H9 (cell line): ENCODE measurements around the gene AASDH. TPM values are rescaled to one million over a fixed set of nuclear protein-coding genes. Genes with fewer than 3 reads are reported as not detected.

Source experiments
- DNase-seq: peaks from one replicate; pipeline ENCODE4 v3.0.0-alpha.2; 2017
- H2AFZ ChIP-seq: one replicate; pipeline ENCODE4 v1.6.1; 2013; ENCODE audit warnings: mild to moderate bottlenecking, low read length, control low read depth, moderate library complexity
- H2AK5ac ChIP-seq: 2 replicates; pipeline ENCODE4 v1.6.1; 2013; ENCODE audit warnings: low read length, control low read depth, mixed read lengths; ENCODE audit not compliant: insufficient read length
- H2BK120ac ChIP-seq: one replicate; pipeline ENCODE4 v1.6.1; 2013; ENCODE audit warnings: low read depth, mild to moderate bottlenecking, low read length, control low read depth, inconsistent platforms; ENCODE audit not compliant: poor library complexity, severe bottlenecking
- H2BK12ac ChIP-seq: 2 replicates; pipeline ENCODE4 v1.6.1; 2013; ENCODE audit warnings: low read length, control low read depth, mixed read lengths, low read depth; ENCODE audit not compliant: insufficient read length
- H2BK15ac ChIP-seq: 2 replicates; pipeline ENCODE4 v1.6.1; 2013; ENCODE audit warnings: low read depth, low read length, control low read depth
- H2BK20ac ChIP-seq: one replicate; pipeline ENCODE4 v1.6.1; 2013; ENCODE audit warnings: low read depth, mild to moderate bottlenecking, low read length, control low read depth, inconsistent platforms; ENCODE audit not compliant: poor library complexity, severe bottlenecking
- H2BK5ac ChIP-seq: 2 replicates; pipeline ENCODE4 v1.6.1; 2013; ENCODE audit warnings: low read length, control low read depth, mixed read lengths; ENCODE audit not compliant: insufficient read length
- H3K14ac ChIP-seq: 2 replicates; pipeline ENCODE4 v1.6.1; 2013; ENCODE audit warnings: low read length, control low read depth; ENCODE audit not compliant: insufficient read depth
- H3K18ac ChIP-seq: 2 replicates; pipeline ENCODE4 v1.6.1; 2013; ENCODE audit warnings: low read depth, mild to moderate bottlenecking, mixed read lengths, low read length, control low read depth; ENCODE audit not compliant: insufficient read length
- H3K23ac ChIP-seq: 2 replicates; pipeline ENCODE4 v1.6.1; 2013; ENCODE audit warnings: low read length, control low read depth, mixed read lengths, low read depth; ENCODE audit not compliant: insufficient read length
- H3K23me2 ChIP-seq: 2 replicates; pipeline ENCODE4 v1.6.1; 2013; ENCODE audit warnings: low read depth, mild to moderate bottlenecking, mixed read lengths, low read length, control low read depth; ENCODE audit not compliant: insufficient read length, poor library complexity, severe bottlenecking
- H3K27ac ChIP-seq: 2 replicates; pipeline ENCODE4 v1.5.1; 2013; ENCODE audit warnings: low read length, control low read depth, mixed read lengths, low read depth; ENCODE audit not compliant: insufficient read length
- H3K27me3 ChIP-seq: 2 replicates; pipeline ENCODE4 v1.6.1; 2013; ENCODE audit warnings: low read length, control low read depth, inconsistent platforms; ENCODE audit not compliant: insufficient read depth
- H3K4ac ChIP-seq: 2 replicates; pipeline ENCODE4 v1.6.1; 2013; ENCODE audit warnings: low read depth, mild to moderate bottlenecking, control low read depth, inconsistent platforms, low read length, moderate library complexity
- H3K4me1 ChIP-seq: 2 replicates; pipeline ENCODE4 v1.6.1; 2013; ENCODE audit warnings: low read length, control low read depth, inconsistent platforms; ENCODE audit not compliant: insufficient read depth
- H3K4me2 ChIP-seq: 2 replicates; pipeline ENCODE4 v1.6.1; 2013; ENCODE audit warnings: low read length, control low read depth, mixed read lengths; ENCODE audit not compliant: insufficient read length, insufficient read depth
- H3K56ac ChIP-seq: 2 replicates; pipeline ENCODE4 v1.6.1; 2013; ENCODE audit warnings: low read depth, mild to moderate bottlenecking, mixed read lengths, low read length, control low read depth; ENCODE audit not compliant: insufficient read length
- H3K79me1 ChIP-seq: 2 replicates; pipeline ENCODE4 v1.6.1; 2013; ENCODE audit warnings: low read depth, mild to moderate bottlenecking, moderate library complexity, low read length, control low read depth, inconsistent platforms; ENCODE audit not compliant: insufficient read depth, poor library complexity, severe bottlenecking
- H3K79me2 ChIP-seq: 2 replicates; pipeline ENCODE4 v1.6.1; 2013; ENCODE audit warnings: low read length, control low read depth, inconsistent platforms; ENCODE audit not compliant: insufficient read depth
- H3K9ac ChIP-seq: 2 replicates; pipeline ENCODE4 v1.6.1; 2013; ENCODE audit warnings: low read length, control low read depth, mixed read lengths; ENCODE audit not compliant: insufficient read length; ENCODE audit errors: extremely low read depth
- H3K9me3 ChIP-seq: one replicate; pipeline ENCODE4 v1.6.1; 2013; ENCODE audit warnings: low read depth, low read length, inconsistent platforms; ENCODE audit not compliant: control insufficient read depth
- H3T11ph ChIP-seq: one replicate; pipeline ENCODE4 v1.6.1; 2013; ENCODE audit warnings: mild to moderate bottlenecking, low read length, control low read depth, inconsistent platforms
- H4K20me1 ChIP-seq: one replicate; pipeline ENCODE4 v1.6.1; 2013; ENCODE audit not compliant: control insufficient read depth, insufficient read length, insufficient read depth
- H4K5ac ChIP-seq: 2 replicates; pipeline ENCODE4 v1.6.1; 2013; ENCODE audit warnings: low read depth, mild to moderate bottlenecking, mixed read lengths, low read length, control low read depth; ENCODE audit not compliant: insufficient read length
- H4K8ac ChIP-seq: replicated peaks from 2 replicates; pipeline ENCODE4 v1.6.1; 2013; ENCODE audit warnings: low read length, control low read depth, mixed read lengths, low read depth; ENCODE audit not compliant: insufficient read length
- H4K91ac ChIP-seq: 2 replicates; pipeline ENCODE4 v1.6.1; 2013; ENCODE audit warnings: low read depth, mild to moderate bottlenecking, moderate library complexity, mixed read lengths, low read length, control low read depth; ENCODE audit not compliant: insufficient read length
- H3K27ac Mint-ChIP-seq, 3 experiments: 2 replicates in 2 of 3; 3 replicates in 1 of 3; pipeline ENCODE4 v1.8.0; 2020 to 2021; ENCODE audit warnings: mixed read lengths in 3 of 3, mild to moderate bottlenecking in 1 of 3, moderate library complexity in 1 of 3
- H3K27me3 Mint-ChIP-seq: 2 replicates; pipeline ENCODE4 v1.8.0; 2021; ENCODE audit warnings: low read depth, mild to moderate bottlenecking, moderate library complexity, mixed read lengths
- H3K36me3 Mint-ChIP-seq, 3 experiments: 2 replicates in 2 of 3; 3 replicates in 1 of 3; pipeline ENCODE4 v1.8.0; 2020 to 2021; ENCODE audit warnings: low read depth in 3 of 3, mixed read lengths in 3 of 3; ENCODE audit not compliant: insufficient read depth in 1 of 3
- H3K4me1 Mint-ChIP-seq, 2 experiments: 2 replicates each; pipeline ENCODE4 v1.8.0; 2020; ENCODE audit warnings: mixed read lengths in 2 of 2
- H3K4me3 Mint-ChIP-seq, 2 experiments: 2 replicates in 1 of 2; 3 replicates in 1 of 2; pipeline ENCODE4 v1.8.0; 2020 to 2021; ENCODE audit warnings: mild to moderate bottlenecking in 2 of 2, mixed read lengths in 2 of 2, moderate library complexity in 1 of 2
- H3K9me3 Mint-ChIP-seq, 2 experiments: 2 replicates in 1 of 2; 3 replicates in 1 of 2; pipeline ENCODE4 v1.8.0; 2020; ENCODE audit warnings: mild to moderate bottlenecking in 2 of 2, mixed read lengths in 2 of 2, moderate library complexity in 1 of 2
- WGBS: extraction: QIAGEN DNeasy Blood & Tissue Kit; methylation state at CpG from one replicate; pipeline ENCODE4 v1.1.7; 2013; ENCODE audit warnings: missing lambda C conversion rate, low lambda C conversion rate, mixed read lengths; ENCODE audit not compliant: insufficient read length; ENCODE audit errors: extremely low coverage; 5-methylcytosine and 5-hydroxymethylcytosine counted together
- total RNA-seq: library from RNA; stranded (reverse); gene quantifications from 2 replicates; pipeline ENCODE4 v1.2.1, GENCODE V29; 2021
- TF ChIP-seq, protein P1 (sequence below): fragments of 200-600 bp; sonication (generic); conservative IDR thresholded peaks from 3 replicates; pipeline ENCODE4 v1.8.0; 2021; ENCODE audit warnings: antibody characterized with exemption, mild to moderate bottlenecking

Gene AASDH
- total RNA-seq, 1 experiment from 2014 or later = 12.9 TPM

DNA sequence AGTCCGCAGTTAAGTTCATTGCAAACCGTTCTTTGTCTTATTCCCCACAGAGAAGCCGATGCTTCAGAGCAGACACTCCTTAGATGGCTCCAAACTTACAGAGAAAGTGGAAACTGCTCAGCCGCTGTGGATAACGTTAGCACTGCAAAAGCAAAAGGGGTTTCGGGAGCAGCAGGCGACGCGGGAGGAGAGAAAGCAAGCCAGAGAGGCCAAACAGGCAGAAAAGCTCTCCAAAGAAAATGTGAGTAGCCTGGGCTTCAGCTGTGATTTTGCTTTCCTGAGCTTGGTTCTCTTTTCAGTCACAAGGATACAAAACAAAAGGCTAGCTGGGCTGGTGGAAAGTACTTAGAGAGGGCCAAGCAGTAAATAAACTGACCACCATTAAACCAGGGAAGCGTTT lies 64.0 kb downstream of the AASDH start:
- Histone ChIP-seq H3K18ac (no peak overlapping the region), H4K20me1 (no peaks in the 10 kb centered on the region)

More for the DNA sequence above, 64.0 kb downstream of the AASDH start:
- Histone ChIP-seq H3T11ph (no peak overlapping the region), H4K8ac (no peak overlapping the region), H4K5ac (no peak overlapping the region), H3K27me3 (no peaks in the 10 kb centered on the region), H2BK15ac (no peak overlapping the region), H2AK5ac (no peak overlapping the region), H3K9ac (no peak overlapping the region), H3K4me1 (no peaks in the 10 kb centered on the region), H3K23me2 (no peaks in the 10 kb centered on the region), H3K23ac (no peak overlapping the region), H3K56ac (no peak overlapping the region), H2BK5ac (no peak overlapping the region), H3K4ac (no peak overlapping the region), H3K9me3 (no peaks in the 10 kb centered on the region), H3K27ac (no peak overlapping the region), H4K91ac (no peak overlapping the region), H3K4me2 (no peak overlapping the region), H3K14ac (no peak overlapping the region), H2AFZ (no peak overlapping the region), H3K79me1 (no peaks in the 10 kb centered on the region), H2BK12ac (no peak overlapping the region), H2BK20ac (no peak overlapping the region), H2BK120ac (no peak overlapping the region), H3K79me2 (no peaks in the 10 kb centered on the region)
- no peak for DNase-seq
- H3K36me3 Mint-ChIP-seq = peaks cover 0 to 20% (median 5%) of the 10 kb centered on the region in 3 experiments; a peak in 5 of 7 replicates
- H3K27ac Mint-ChIP-seq = peak overlapping the region; percentile 43 to 67 (median 55); a peak in 3 of 7 replicates
- H3K4me1 Mint-ChIP-seq = 0 out of 4 replicates have a peak, but pooled peaks cover 0 to 3% of the 10 kb centered on the region in 2 experiments
- no CpG with 5 or more reads among the region's 10 CpGs for WGBS
- TF ChIP-seq, protein P1, sequence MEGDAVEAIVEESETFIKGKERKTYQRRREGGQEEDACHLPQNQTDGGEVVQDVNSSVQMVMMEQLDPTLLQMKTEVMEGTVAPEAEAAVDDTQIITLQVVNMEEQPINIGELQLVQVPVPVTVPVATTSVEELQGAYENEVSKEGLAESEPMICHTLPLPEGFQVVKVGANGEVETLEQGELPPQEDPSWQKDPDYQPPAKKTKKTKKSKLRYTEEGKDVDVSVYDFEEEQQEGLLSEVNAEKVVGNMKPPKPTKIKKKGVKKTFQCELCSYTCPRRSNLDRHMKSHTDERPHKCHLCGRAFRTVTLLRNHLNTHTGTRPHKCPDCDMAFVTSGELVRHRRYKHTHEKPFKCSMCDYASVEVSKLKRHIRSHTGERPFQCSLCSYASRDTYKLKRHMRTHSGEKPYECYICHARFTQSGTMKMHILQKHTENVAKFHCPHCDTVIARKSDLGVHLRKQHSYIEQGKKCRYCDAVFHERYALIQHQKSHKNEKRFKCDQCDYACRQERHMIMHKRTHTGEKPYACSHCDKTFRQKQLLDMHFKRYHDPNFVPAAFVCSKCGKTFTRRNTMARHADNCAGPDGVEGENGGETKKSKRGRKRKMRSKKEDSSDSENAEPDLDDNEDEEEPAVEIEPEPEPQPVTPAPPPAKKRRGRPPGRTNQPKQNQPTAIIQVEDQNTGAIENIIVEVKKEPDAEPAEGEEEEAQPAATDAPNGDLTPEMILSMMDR = no peak
- H3K9me3 Mint-ChIP-seq = no peaks in the 10 kb centered on the region
- H3K4me3 Mint-ChIP-seq = no peak overlapping the region
- H3K27me3 Mint-ChIP-seq = no peaks in the 10 kb centered on the region
